Gastrocnemius medialis (tissue), 4 donors: ENCODE data around the gene ACTR5. TPM values are rescaled to one million over a fixed set of nuclear protein-coding genes. Genes with fewer than 3 reads are reported as not detected.
A peak's percentile ranks its signal among the peaks of the same experiment; 100 is the strongest.
"Not testable (repeated sequence)": the region's sequence is repeated elsewhere in the genome, so short reads cannot be mapped to it uniquely, and the experiment has no call there.

Source experiments
- ATAC-seq, 2 donors: fragments of 150-250 bp; one replicate each; pipeline ENCODE4 v1.9.1; 2016
- DNase-seq, 2 donors: peaks; one replicate each; pipeline ENCODE4 v3.0.0-alpha.2; 2019
- H3K27ac ChIP-seq, 4 donors: fragments of 200-600 bp; sonication (generic); 1 replicate in 1 of 4; 2 replicates in 3 of 4; pipeline ENCODE4 v1.5.1; 2016 to 2018; ENCODE audit warnings: mild to moderate bottlenecking in 2 of 4, moderate library complexity in 1 of 4
- H3K27me3 ChIP-seq, 3 donors: fragments of 200-600 bp; sonication (generic) in 2 of 3; 1 replicate in 1 of 3; 2 replicates in 2 of 3; pipeline versions ENCODE4 v1.5.1 to v1.6.0; 2016 to 2019; ENCODE audit warnings: mild to moderate bottlenecking in 1 of 3, moderate library complexity in 1 of 3
- H3K36me3 ChIP-seq, 2 donors: fragments of 200-600 bp; sonication (generic) in 1 of 2; one replicate each; pipeline ENCODE4 v1.5.1; 2017 to 2018
- H3K4me1 ChIP-seq, 2 donors: fragments of 200-600 bp; sonication (generic) in 1 of 2; one replicate each; pipeline ENCODE4 v1.5.1; 2016 to 2017; ENCODE audit warnings: mild to moderate bottlenecking in 2 of 2
- H3K4me3 ChIP-seq, 4 donors: fragments of 200-600 bp; sonication (generic) in 3 of 4; 1 replicate in 1 of 4; 2 replicates in 3 of 4; pipeline ENCODE4 v1.5.1; 2016 to 2019; ENCODE audit warnings: mild to moderate bottlenecking in 2 of 4
- H3K9me3 ChIP-seq, 3 donors: fragments of 200-600 bp; sonication (generic) in 2 of 3; 1 replicate in 1 of 3; 2 replicates in 2 of 3; pipeline ENCODE4 v1.5.1; 2016 to 2019
- CTCF ChIP-seq, 5 experiments: fragments of 450-650 bp in 3 of 5; fragments of 200-600 bp in 2 of 5; sonication (generic) in 2 of 5; IDR thresholded peaks in 4 of 5; conservative IDR thresholded peaks in 1 of 5; 1 replicate in 4 of 5; 2 replicates in 1 of 5; pipeline ENCODE4 v1.5.1; 2016 to 2019; ENCODE audit warnings: antibody characterized with exemption in 5 of 5, mild to moderate bottlenecking in 3 of 5, moderate library complexity in 3 of 5
- POLR2A ChIP-seq, 2 donors: fragments of 450-650 bp; IDR thresholded peaks; one replicate each; pipeline ENCODE4 v1.6.1; 2017; ENCODE audit warnings: antibody characterized with exemption in 2 of 2, mild to moderate bottlenecking in 2 of 2, moderate library complexity in 2 of 2
- in situ Hi-C, 4 donors: fragments of 200-750 bp; cut with MboI; loops; one replicate each; pipeline versions ENCODE4 v1.15.0 to v1.8.0; 2017; ENCODE audit warnings: low sequenced_read_pairs in 4 of 4
- intact Hi-C: fragments of 100-400 bp; cut with DNase I; formaldehyde crosslinking; loops from one replicate; pipeline ENCODE4 v1.15.1; 2023; ENCODE audit warnings: low total_unique reads
- total RNA-seq, 4 donors: library from RNA; depleted of rRNA; stranded (reverse); fragments of >200 nt; gene quantifications; one replicate each; pipeline versions ENCODE4 v1.1.0 to v1.2.3, GENCODE V29; 2016

Gene ACTR5
- total RNA-seq, 4 donors from 2014 or later = 6.3 to 10.0 (median 8.0) TPM

- Histone ChIP-seq H3K4me1 (peaks cover 4 to 7% of the 10 kb centered on the region in 2 donors), H3K27ac (peak overlapping the region in 2 of 4 donors; percentile 30 to 55), H3K27me3 (peaks cover 22 to 26% (median 25%) of the 10 kb centered on the region in 3 donors), H3K9me3 (no peaks in the 10 kb centered on the region), H3K4me3 (no peak overlapping the region), H3K36me3 (no peaks in the 10 kb centered on the region)
- DNase-seq (no peak), ATAC-seq (no peak)
- intact Hi-C loops (no loop called here), in situ Hi-C loops (no loop called here)
- TF ChIP-seq POLR2A (IDR thresholded peaks at IDR 0.05) (no peak), CTCF (IDR thresholded peaks at IDR 0.05 in 4 of 5, conservative IDR thresholded peaks at IDR 0.05 in 1 of 5) (no peak)
Measured at GRCh38 chr20:38810926-38811630, 62.8 kb downstream of the ACTR5 start.

- Histone ChIP-seq H3K27ac (peak overlapping the region in 3 of 4 donors; percentile 24 to 55 (median 30)), H3K9me3 (no peaks in the 10 kb centered on the region), H3K4me1 (peaks cover 0 to 3% of the 10 kb centered on the region in 2 donors), H3K4me3 (no peak overlapping the region), H3K27me3 (peaks cover 15 to 21% (median 18%) of the 10 kb centered on the region in 3 donors), H3K36me3 (no peaks in the 10 kb centered on the region)
- in situ Hi-C loops (no loop called here), intact Hi-C loops (no loop called here)
- DNase-seq = no peak
- no peak for ATAC-seq
- TF ChIP-seq CTCF (IDR thresholded peaks at IDR 0.05 in 4 of 5, conservative IDR thresholded peaks at IDR 0.05 in 1 of 5) (no peak), POLR2A (IDR thresholded peaks at IDR 0.05) (no peak)
Measured at GRCh38 chr20:38811769-38812168, 63.5 kb downstream of the ACTR5 start.

DNA sequence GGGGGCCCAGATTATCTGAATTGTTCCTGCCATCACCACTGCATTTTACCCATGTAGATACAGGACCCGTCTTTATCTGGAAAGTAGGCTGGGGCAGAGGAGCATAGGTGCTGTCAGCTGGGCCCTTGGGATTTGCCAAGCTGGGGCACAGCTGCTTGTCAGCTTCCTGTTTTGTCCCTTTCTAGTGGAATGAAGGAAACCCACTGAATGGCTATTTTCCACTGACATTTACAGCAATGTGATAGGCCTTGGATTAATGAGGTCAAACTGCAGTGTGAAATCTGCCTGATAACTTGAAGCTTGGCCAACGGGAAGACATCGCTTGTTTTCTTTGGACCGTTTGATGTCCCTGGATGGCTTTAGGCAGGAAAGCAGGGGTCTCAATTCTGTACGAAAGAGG lies 63.9 kb downstream of the ACTR5 start:
- peak overlapping the region in 3 of 4 donors; percentile 24 to 55 (median 30) for H3K27ac ChIP-seq
- in situ Hi-C loops (no loop called here), intact Hi-C loops (no loop called here)
- no peaks in the 10 kb centered on the region for H3K4me1 ChIP-seq
- H3K36me3 ChIP-seq = no peaks in the 10 kb centered on the region
- ATAC-seq = peak in 1 of 2 donors; percentile 50
- no peak for DNase-seq
- H3K27me3 ChIP-seq = peaks cover 11 to 17% (median 14%) of the 10 kb centered on the region in 3 donors
- TF ChIP-seq POLR2A (IDR thresholded peaks at IDR 0.05) = no peak
- TF ChIP-seq CTCF (IDR thresholded peaks at IDR 0.05 in 4 of 5, conservative IDR thresholded peaks at IDR 0.05 in 1 of 5) = no peak
- no peaks in the 10 kb centered on the region for H3K9me3 ChIP-seq
- H3K4me3 ChIP-seq = no peak overlapping the region

DNA sequence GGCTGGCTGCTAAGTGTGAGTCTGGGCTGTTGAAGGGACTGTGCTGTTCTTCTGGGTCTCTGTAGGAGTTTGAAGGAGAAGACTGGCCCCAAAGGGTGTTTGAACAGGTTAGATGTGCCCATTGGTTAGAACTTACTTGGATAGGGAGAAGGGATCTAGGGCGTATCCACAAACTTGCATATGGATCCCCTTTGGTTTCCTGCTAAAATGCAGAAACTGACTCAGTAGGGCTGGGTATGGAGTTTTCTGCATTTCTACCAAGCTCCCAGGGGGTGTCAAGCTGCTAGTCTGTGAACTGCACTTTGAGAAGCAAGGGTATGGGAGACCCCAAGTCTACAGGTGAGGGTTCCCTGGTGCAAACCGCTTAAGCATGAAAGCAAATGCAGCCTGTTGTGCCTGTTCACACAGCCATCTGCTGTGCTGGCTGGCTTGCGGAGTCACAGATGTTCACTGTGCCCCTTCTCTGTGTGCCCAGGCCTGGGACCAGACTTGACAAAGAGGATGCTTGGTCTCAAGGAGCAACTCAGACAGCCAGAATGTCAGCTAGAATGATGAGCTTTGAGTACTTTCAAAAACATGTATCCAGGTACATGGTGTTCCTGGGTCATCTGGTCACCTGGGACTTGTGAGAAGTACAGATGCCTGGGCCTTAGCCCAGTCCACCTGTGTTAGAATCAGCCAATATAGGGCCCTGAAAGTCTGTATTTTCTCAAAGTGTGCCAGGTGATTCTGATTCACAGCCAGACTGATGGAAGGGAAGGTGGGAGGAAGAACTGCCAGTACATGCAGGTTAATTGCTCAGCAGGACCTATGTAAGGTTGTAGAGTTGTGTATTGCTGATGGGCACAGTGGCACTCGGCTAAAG lies 64.7 kb downstream of the ACTR5 start:
- Histone ChIP-seq H3K36me3 (no peaks in the 10 kb centered on the region), H3K9me3 (no peaks in the 10 kb centered on the region), H3K4me1 (no peaks in the 10 kb centered on the region), H3K4me3 (no peak overlapping the region), H3K27me3 (peaks cover 3 to 10% (median 6%) of the 10 kb centered on the region in 3 donors), H3K27ac (peak overlapping the region in 3 of 4 donors; percentile 1 to 30 (median 24))
- in situ Hi-C loops = no loop called here
- intact Hi-C loops = no loop called here
- no peak for TF ChIP-seq POLR2A (IDR thresholded peaks at IDR 0.05)
- DNase-seq (no peak), ATAC-seq (no peak)

GRCh38 chr20:38813574-38813962 lies 65.3 kb downstream of the ACTR5 start:
- ATAC-seq, H3K4me3 ChIP-seq, H3K36me3 ChIP-seq, H3K4me1 ChIP-seq, in situ Hi-C loops, H3K9me3 ChIP-seq, H3K27ac ChIP-seq, H3K27me3 ChIP-seq, intact Hi-C loops, DNase-seq: not testable (repeated sequence)
